ENCODE data around the gene INTS6L.

The INTS6L gene

GRCh38 chrX:135520553-135521404, at the start of gene INTS6L:
Gene INTS6L (plus strand): TSS chrX:135520660. CDS start chrX:135520993, 333 bp downstream.
- no peak for DNase-seq

- DNase-seq, result no peak
Measured at GRCh38 chrX:135476378-135476777, 44.1 kb upstream of the INTS6L start.

- peak; percentile 9 for DNase-seq
Measured at GRCh38 chrX:135477576-135477975, 42.9 kb upstream of the INTS6L start.

- no peak for DNase-seq
Measured at GRCh38 chrX:135480076-135480475, 40.4 kb upstream of the INTS6L start.

- DNase-seq, result no peak
Measured at GRCh38 chrX:135481696-135482179, 38.7 kb upstream of the INTS6L start.

- DNase-seq, result no peak
Measured at GRCh38 chrX:135484641-135485289, 35.7 kb upstream of the INTS6L start.

GRCh38 chrX:135489542-135489941, 30.9 kb upstream of the INTS6L start:
- no peak for DNase-seq

GRCh38 chrX:135490979-135491514, 29.4 kb upstream of the INTS6L start:
- no peak for DNase-seq

- no peak for DNase-seq
Measured at GRCh38 chrX:135494453-135494852, 26.0 kb upstream of the INTS6L start.

GRCh38 chrX:135497736-135498135, 22.7 kb upstream of the INTS6L start:
- no peak for DNase-seq

GRCh38 chrX:135498236-135498635, 22.2 kb upstream of the INTS6L start:
- no peak for DNase-seq

- no peak for DNase-seq
Measured at GRCh38 chrX:135505351-135505750, 15.1 kb upstream of the INTS6L start.

- DNase-seq, result no peak
Measured at GRCh38 chrX:135509885-135510284, 10.6 kb upstream of the INTS6L start.

- DNase-seq, result no peak
Measured at GRCh38 chrX:135512508-135513129, 7.8 kb upstream of the INTS6L start.

GRCh38 chrX:135513130-135513515, 7.3 kb upstream of the INTS6L start:
- DNase-seq, result no peak

GRCh38 chrX:135516376-135516775, 4.1 kb upstream of the INTS6L start:
- no peak for DNase-seq

- no peak for DNase-seq
Measured at GRCh38 chrX:135518161-135518560, 2.3 kb upstream of the INTS6L start.

GRCh38 chrX:135520022-135520552, 373 bp upstream of the INTS6L start:
- no peak for DNase-seq

GRCh38 chrX:135521405-135522131, 1.1 kb downstream of the INTS6L start:
- peak; percentile 80 for DNase-seq

- DNase-seq, result no peak
Measured at GRCh38 chrX:135522132-135522530, 1.7 kb downstream of the INTS6L start.

GRCh38 chrX:135522878-135523693, 2.6 kb downstream of the INTS6L start:
- no peak for DNase-seq

- no peak for DNase-seq
Measured at GRCh38 chrX:135528254-135528653, 7.8 kb downstream of the INTS6L start.

Measured in DMS79 (cell line).